Neutrophil (primary cell): ENCODE results near the gene NUP98.
A peak's percentile ranks its signal among the peaks of the same experiment; 100 is the strongest.

ENCODE experiments used
- H3K27ac ChIP-seq: fragments of 200-600 bp; sonication (generic); 2 replicates; pipeline ENCODE4 v1.5.1; 2016; ENCODE audit warnings: mild to moderate bottlenecking, moderate library complexity
- H3K27me3 ChIP-seq: fragments of 200-600 bp; sonication (generic); 2 replicates; pipeline ENCODE4 v1.6.0; 2016; ENCODE audit warnings: mild to moderate bottlenecking
- H3K36me3 ChIP-seq: fragments of 200-600 bp; sonication (generic); 2 replicates; pipeline ENCODE4 v1.5.1; 2017
- H3K4me1 ChIP-seq, 2 experiments: fragments of 200-600 bp in 1 of 2; sonication (generic) in 1 of 2; 1 replicate in 1 of 2; 2 replicates in 1 of 2; pipeline versions ENCODE4 v1.5.1 to v1.6.1; 2013 to 2016; ENCODE audit warnings: low read depth in 1 of 2, low read length in 1 of 2, mild to moderate bottlenecking in 1 of 2, moderate library complexity in 1 of 2; ENCODE audit not compliant: control insufficient read depth in 1 of 2, insufficient read depth in 1 of 2
- H3K4me3 ChIP-seq, 2 experiments: fragments of 200-600 bp in 1 of 2; sonication (generic) in 1 of 2; 1 replicate in 1 of 2; 2 replicates in 1 of 2; pipeline ENCODE4 v1.5.1; 2013 to 2016; ENCODE audit warnings: low read depth in 1 of 2, low read length in 1 of 2, mild to moderate bottlenecking in 1 of 2, moderate library complexity in 1 of 2
- H3K9me3 ChIP-seq: fragments of 200-600 bp; sonication (generic); 2 replicates; pipeline ENCODE4 v1.5.1; 2016
- TF ChIP-seq, protein P1 (sequence below): fragments of 200-600 bp; sonication (generic); IDR thresholded peaks from 2 replicates; pipeline ENCODE4 v1.5.1; 2016; ENCODE audit warnings: antibody characterized with exemption

NUP98 gene

GRCh38 chr11:3810446-3810845, 13.1 kb upstream of the NUP98 start:
- Histone ChIP-seq H3K4me3 (no peak overlapping the region), H3K9me3 (no peaks in the 10 kb centered on the region), H3K27me3 (no peaks in the 10 kb centered on the region), H3K4me1 (peaks cover 16% of the 10 kb centered on the region in 2 experiments), H3K36me3 (peaks cover 19% of the 10 kb centered on the region), H3K27ac (no peak overlapping the region)
- TF ChIP-seq, protein P1, sequence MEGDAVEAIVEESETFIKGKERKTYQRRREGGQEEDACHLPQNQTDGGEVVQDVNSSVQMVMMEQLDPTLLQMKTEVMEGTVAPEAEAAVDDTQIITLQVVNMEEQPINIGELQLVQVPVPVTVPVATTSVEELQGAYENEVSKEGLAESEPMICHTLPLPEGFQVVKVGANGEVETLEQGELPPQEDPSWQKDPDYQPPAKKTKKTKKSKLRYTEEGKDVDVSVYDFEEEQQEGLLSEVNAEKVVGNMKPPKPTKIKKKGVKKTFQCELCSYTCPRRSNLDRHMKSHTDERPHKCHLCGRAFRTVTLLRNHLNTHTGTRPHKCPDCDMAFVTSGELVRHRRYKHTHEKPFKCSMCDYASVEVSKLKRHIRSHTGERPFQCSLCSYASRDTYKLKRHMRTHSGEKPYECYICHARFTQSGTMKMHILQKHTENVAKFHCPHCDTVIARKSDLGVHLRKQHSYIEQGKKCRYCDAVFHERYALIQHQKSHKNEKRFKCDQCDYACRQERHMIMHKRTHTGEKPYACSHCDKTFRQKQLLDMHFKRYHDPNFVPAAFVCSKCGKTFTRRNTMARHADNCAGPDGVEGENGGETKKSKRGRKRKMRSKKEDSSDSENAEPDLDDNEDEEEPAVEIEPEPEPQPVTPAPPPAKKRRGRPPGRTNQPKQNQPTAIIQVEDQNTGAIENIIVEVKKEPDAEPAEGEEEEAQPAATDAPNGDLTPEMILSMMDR: no peak

DNA sequence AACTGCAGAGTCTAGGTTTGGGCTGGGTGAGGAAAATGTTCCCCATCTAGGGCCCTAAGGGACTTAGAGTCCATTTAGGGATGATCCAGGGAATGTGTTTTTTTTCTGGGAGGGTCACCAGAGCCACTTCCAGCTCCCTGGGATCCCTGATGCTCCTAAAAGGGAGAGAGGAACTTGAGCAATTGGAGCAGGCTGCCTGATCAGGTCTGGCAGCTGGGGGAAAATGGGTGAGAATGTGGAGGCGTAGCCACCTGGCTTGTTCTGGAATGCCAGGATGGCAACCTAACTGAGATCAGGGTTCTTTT, 12.2 kb upstream of the NUP98 start:
- TF ChIP-seq, protein P1: no peak
- Histone ChIP-seq H3K4me3 (no peak overlapping the region), H3K27ac (peak overlapping the region; percentile 84), H3K9me3 (no peaks in the 10 kb centered on the region), H3K4me1 (peaks cover 16% of the 10 kb centered on the region in 2 experiments), H3K27me3 (no peaks in the 10 kb centered on the region), H3K36me3 (peaks cover 18% of the 10 kb centered on the region)

GRCh38 chr11:3808861-3809623, 11.7 kb upstream of the NUP98 start:
- Histone ChIP-seq H3K36me3 (peaks cover 18% of the 10 kb centered on the region), H3K27me3 (no peaks in the 10 kb centered on the region), H3K27ac (peak overlapping the region; percentile 84), H3K9me3 (no peaks in the 10 kb centered on the region), H3K4me3 (peak overlapping the region; percentile 87 to 95), H3K4me1 (peaks cover 16% of the 10 kb centered on the region in 2 experiments)
- TF ChIP-seq, protein P1: peak; percentile 79

DNA sequence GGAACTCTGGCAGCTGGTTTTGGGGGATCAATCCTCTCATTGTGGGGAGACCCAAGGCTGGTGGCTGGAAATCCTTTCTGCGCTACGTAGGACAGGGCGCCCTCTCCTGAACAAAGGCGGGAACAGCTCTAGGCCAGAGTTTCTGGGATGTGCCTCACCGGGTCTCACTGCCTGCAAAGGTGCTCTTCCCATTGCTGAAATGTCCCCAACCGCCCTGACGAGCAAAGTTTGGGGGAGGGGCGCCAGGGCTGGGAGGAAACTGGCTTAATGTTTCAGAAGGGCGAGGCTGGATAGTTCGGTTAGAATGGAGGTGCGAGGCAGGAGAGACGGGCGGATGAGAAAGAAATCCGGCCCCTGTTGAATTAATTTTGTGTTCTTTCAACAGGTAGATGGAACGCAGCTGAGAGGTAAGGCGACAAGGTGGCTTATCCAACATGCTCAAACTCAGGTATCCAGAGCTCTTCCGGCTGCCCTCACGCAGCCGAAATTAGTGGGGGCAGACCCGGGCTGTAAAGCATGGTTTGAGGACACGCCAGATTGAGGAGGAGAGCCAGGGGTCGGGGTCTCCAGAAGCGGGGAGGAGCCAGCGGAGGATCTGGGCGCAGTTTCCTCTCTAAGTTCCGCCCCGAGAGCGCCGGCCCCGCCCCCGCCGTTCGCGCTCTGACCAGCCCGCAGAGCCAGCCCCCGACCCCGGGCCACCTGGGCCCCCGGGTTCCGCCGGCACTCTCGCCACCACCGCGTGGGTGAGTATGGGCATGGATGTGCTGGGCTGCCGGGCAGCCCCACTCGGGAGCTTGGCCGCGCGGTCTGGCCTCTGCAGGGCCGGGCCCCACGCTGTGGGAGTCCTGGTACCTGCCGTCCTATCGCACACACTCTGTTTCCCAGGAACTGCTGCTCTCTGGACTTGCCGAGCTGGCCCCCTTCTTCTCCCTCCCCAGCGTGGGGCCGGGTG, 10.8 kb upstream of the NUP98 start, which contains the start of gene PGAP2:
TSS of gene PGAP2 (plus strand) at position 652 of the 952 bp plus-strand sequence. CDS start 2,700 bp downstream, outside the sequence.
- Histone ChIP-seq H3K4me1 (peaks cover 16% of the 10 kb centered on the region in 2 experiments), H3K9me3 (no peaks in the 10 kb centered on the region), H3K27me3 (no peaks in the 10 kb centered on the region), H3K4me3 (peak within 1 kb of the TSS; percentile 87 to 95), H3K27ac (peak within 1 kb of the TSS; percentile 84), H3K36me3 (peaks cover 12% of the 10 kb centered on the region)
- TF ChIP-seq, protein P1: peak; percentile 86

- no peaks in the 10 kb centered on the region for H3K27me3 ChIP-seq
- H3K4me3 ChIP-seq: no peak overlapping the region
- TF ChIP-seq, protein P1: no peak
- no peak overlapping the region for H3K27ac ChIP-seq
- H3K36me3 ChIP-seq: no peaks in the 10 kb centered on the region
- peaks cover 10 to 12% of the 10 kb centered on the region in 2 experiments for H3K4me1 ChIP-seq
- H3K9me3 ChIP-seq: no peaks in the 10 kb centered on the region
These were observed 6.6 kb upstream of the NUP98 start for GRCh38 chr11:3803726-3804495.
